ENCODE measurements around the gene DLGAP4.

- TF ChIP-seq ZNF274 (IDR thresholded peaks at IDR 0.05; ENCODE audit: low read depth, low read length) (no peak), YY1 (IDR thresholded peaks at IDR 0.05; ENCODE audit: insufficient read depth, insufficient read length) (no peak)
These were observed 115.5 kb downstream of the DLGAP4 start for GRCh38 chr20:36421641-36422040.
